HG03039 (cell line): Measurements from ENCODE around the gene ACACB.

Experiments used
- ATAC-seq: cut with Tn5 transposase; IDR thresholded peaks from one replicate; pipeline ENCODE4 v1.9.1; 2021; ENCODE audit warnings: mild to moderate bottlenecking, moderate library complexity; ENCODE audit not compliant: unreplicated experiment

Gene ACACB

DNA sequence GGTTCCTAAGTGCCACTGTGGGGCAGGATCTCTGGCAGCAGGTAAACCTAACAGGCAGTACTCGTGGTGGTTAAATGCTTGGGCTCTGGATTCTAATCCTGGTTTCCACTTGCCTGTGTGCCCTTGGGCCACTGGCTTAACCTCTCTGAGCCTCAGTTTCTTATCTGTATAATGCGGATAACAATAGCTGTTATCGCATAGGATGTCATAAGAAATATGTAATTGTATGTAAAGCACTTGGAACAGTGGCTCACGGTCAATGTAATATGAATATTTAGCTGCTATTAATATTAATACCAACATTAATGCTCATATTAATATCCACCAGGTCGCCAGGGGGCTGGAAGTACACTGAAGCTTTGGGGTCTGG, 175.9 kb downstream of the ACACB start:
- ATAC-seq, result no peak

- no peak for ATAC-seq
These were observed 176.7 kb downstream of the ACACB start for GRCh38 chr12:109293106-109293505.

- ATAC-seq, result no peak
These were observed 178.0 kb downstream of the ACACB start for GRCh38 chr12:109294286-109294796.

GRCh38 chr12:109295764-109296425, 179.5 kb downstream of the ACACB start:
- ATAC-seq, result no peak

DNA sequence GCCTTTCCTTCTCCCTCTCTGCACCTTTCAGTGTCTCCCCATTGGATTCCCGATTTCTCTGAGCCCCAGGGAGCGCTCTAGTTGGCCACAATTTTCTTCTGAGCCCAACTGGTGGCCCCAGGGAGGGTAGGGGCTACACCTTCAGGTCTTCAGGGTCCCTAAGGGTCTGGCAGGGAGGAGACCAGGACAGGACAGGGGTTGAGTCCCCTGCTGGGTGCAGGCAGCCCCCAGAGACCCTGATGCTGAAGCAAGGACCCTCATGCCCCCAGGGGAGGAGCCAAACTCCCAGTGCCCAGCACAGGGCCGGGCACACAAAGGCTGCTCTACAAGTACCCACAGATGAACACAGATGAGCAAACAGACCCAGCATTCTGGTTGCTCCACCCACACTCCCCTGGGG, 180.0 kb downstream of the ACACB start:
- no peak for ATAC-seq

DNA sequence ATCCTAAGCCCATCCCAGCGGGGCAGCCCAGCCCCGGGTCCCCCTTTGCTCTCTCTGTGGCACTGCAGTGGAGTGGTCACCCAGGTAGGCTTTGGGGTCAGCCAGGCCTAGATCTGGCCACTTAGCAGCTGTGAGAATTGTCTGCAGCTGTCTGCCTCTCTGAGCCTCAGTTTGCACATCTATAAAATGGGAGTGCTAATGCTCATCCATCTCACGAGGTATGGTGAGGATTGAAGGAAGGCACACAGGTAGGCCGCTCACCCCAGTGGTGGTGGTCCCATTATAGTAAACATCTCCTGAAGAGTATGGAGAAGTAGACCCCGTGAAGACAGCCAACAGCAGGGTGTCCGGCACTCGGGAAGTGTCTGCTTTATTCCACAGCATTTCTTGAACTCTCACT, 183.5 kb downstream of the ACACB start:
- ATAC-seq, result no peak

DNA sequence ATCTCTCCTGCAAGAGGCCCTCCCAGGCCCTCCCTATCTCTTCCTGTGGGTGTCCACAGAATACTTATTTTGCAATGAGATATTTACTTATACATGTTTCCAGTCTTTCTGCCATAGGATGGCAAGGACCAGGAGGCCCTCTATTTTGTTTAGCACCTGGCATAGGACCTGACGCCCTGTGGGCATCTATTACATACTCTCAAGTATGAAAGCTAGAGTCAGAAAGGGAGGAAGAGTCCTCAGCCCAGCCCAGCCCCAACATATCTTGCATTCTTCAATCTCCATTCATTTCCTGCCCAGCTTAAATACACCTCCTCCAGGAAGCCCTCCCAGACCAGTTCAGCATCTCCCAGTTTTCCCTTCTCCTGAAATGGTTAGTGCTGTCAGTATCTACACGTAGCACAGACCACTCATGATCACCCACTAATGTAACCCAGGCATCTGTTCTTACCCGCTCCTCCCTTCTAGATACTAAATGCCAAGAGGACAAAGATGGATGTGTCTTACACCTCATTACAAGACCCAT, 185.3 kb downstream of the ACACB start:
- no peak for ATAC-seq

DNA sequence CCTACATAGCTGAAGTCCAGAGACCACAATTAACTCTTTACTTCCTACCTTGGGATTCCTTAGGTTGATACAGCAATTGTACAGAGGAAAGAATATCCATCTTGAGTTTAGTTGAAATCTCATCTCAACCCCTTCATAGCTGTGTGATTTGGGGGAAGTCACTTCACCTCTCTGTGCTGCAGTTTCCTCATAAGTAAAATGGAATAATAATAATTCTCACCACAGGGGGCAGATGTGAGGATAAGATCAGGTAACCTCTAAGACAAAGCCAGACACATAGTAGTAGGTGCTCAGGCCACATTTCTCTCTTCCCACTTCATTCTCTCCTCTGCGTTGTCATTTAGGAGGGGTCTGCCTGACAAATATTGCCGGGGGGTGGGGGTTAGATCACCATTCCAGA, 186.0 kb downstream of the ACACB start:
- ATAC-seq, result no peak

- ATAC-seq, result no peak
These were observed 186.4 kb downstream of the ACACB start for GRCh38 chr12:109302770-109303169.

DNA sequence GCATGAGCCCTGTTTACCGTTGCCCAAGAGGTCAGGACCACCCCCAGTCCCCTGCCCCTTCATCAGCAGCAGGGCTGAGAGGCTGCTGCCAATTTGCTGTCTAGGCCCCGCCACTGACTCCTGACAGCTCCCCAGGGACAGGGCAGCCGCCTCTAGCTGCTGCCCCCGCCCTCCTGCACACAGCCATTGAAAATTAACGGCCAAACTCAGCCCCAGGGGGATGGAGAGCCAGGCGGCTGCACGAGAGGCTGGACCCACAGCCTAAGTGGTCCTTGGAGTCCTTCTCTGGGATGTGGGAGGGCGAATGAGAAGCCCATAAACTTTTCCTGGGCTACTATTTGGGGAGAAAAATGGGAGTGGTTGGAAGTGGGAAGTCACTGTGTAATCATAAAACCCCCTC, 188.1 kb downstream of the ACACB start:
- ATAC-seq, result no peak

GRCh38 chr12:109305547-109305946, 189.2 kb downstream of the ACACB start:
- ATAC-seq, result no peak

GRCh38 chr12:109307051-109307450, 190.7 kb downstream of the ACACB start:
- ATAC-seq, result no peak

- ATAC-seq, result no peak
These were observed 192.4 kb downstream of the ACACB start, which contains the start of gene FOXN4 for GRCh38 chr12:109308534-109309380. FOXN4 (minus strand) TSS chr12:109309284; CDS start chr12:109308321, 963 bp downstream.

GRCh38 chr12:109309381-109310246, 193.2 kb downstream of the ACACB start:
- ATAC-seq, result no peak

GRCh38 chr12:109310247-109311125, 194.1 kb downstream of the ACACB start:
- ATAC-seq, result no peak
